Activated T-cell treated with anti-CD3 and anti-CD28 coated beads for 48 hours (primary cell): Measurements from ENCODE around the gene SLC18A3.

Experiments
- DNase-seq: peaks from one replicate; pipeline ENCODE4 v3.0.0-alpha.2; 2020; ENCODE audit warnings: low read depth

Gene SLC18A3

GRCh38 chr10:49627644-49628247, 17.6 kb downstream of the SLC18A3 start:
- DNase-seq: no peak

GRCh38 chr10:49628599-49628998, 18.5 kb downstream of the SLC18A3 start:
- no peak for DNase-seq

- no peak for DNase-seq
Observed at GRCh38 chr10:49629431-49629881, 19.3 kb downstream of the SLC18A3 start.

GRCh38 chr10:49631975-49632374, 21.9 kb downstream of the SLC18A3 start:
- DNase-seq: no peak

GRCh38 chr10:49632406-49633317, 22.6 kb downstream of the SLC18A3 start:
- no peak for DNase-seq

- DNase-seq: no peak
Observed at GRCh38 chr10:49633327-49634068, 23.4 kb downstream of the SLC18A3 start.

GRCh38 chr10:49634069-49634660, 24.1 kb downstream of the SLC18A3 start:
- no peak for DNase-seq

- DNase-seq: no peak
Observed at GRCh38 chr10:49642311-49642710, 32.2 kb downstream of the SLC18A3 start.

- DNase-seq: no peak
Observed at GRCh38 chr10:49643241-49644034, 33.3 kb downstream of the SLC18A3 start.

GRCh38 chr10:49644035-49644646, 34.0 kb downstream of the SLC18A3 start:
- no peak for DNase-seq

GRCh38 chr10:49645417-49645816, 35.3 kb downstream of the SLC18A3 start:
- no peak for DNase-seq

- no peak for DNase-seq
Observed at GRCh38 chr10:49645871-49646870, 36.1 kb downstream of the SLC18A3 start.

GRCh38 chr10:49647554-49647953, 37.4 kb downstream of the SLC18A3 start:
- no peak for DNase-seq

GRCh38 chr10:49647985-49648795, 38.1 kb downstream of the SLC18A3 start:
- DNase-seq: no peak

GRCh38 chr10:49649294-49649693, 39.2 kb downstream of the SLC18A3 start:
- DNase-seq: peak; percentile 6

- no peak for DNase-seq
Observed at GRCh38 chr10:49649936-49650723, 40.0 kb downstream of the SLC18A3 start.

GRCh38 chr10:49650724-49651034, 40.6 kb downstream of the SLC18A3 start:
- no peak for DNase-seq
